Measurements from ENCODE around the gene FGD4.

The FGD4 gene

GRCh38 chr12:32566663-32567295, 167.4 kb downstream of the FGD4 start:
- no peak for DNase-seq

DNA sequence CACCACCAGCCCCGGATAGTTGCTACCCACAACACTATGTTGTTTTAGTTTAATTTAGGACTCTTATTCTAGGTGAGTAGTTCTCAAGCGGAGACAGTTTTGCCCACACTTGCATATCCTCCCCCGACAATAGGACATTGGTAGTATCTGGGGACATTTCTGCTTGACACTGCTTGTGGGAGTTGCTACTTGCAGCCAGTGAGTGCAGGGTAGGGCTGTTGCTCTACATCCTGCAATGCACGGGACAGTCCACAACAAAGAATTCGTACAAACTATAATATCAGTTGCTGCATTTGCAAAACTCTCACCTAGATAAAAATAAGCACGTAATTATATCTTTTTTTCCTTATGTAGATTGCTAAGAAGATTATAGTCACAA, 167.9 kb downstream of the FGD4 start:
- DNase-seq, result no peak

- no peak for DNase-seq
These were observed 168.9 kb downstream of the FGD4 start for GRCh38 chr12:32568228-32568627.

- DNase-seq, result peak; percentile 40
These were observed 169.9 kb downstream of the FGD4 start for GRCh38 chr12:32569259-32569658.

GRCh38 chr12:32574585-32574984, 175.2 kb downstream of the FGD4 start:
- DNase-seq, result no peak

- DNase-seq, result no peak
These were observed 178.0 kb downstream of the FGD4 start for GRCh38 chr12:32577328-32577727.

DNA sequence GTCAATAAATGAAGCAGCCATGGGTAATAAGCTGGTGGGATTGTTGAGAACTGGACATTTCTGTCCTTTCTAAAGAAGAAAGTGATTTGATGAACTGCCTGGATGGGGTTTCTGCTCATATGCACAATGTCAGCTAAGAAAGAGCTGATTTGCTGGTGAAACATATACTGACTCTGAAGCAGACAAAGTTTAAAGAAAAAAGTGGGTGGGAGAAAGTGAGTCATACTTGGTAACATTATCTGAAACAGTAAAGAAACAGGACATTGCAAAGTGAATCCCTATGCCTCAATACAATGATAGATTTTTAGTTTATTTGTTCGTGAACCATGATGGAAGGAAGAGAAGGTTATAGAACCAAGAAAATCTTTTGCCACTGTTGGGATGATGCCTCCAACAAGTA, 184.2 kb downstream of the FGD4 start:
- DNase-seq, result no peak

GRCh38 chr12:32585680-32586079, 186.3 kb downstream of the FGD4 start:
- DNase-seq, result no peak

DNA sequence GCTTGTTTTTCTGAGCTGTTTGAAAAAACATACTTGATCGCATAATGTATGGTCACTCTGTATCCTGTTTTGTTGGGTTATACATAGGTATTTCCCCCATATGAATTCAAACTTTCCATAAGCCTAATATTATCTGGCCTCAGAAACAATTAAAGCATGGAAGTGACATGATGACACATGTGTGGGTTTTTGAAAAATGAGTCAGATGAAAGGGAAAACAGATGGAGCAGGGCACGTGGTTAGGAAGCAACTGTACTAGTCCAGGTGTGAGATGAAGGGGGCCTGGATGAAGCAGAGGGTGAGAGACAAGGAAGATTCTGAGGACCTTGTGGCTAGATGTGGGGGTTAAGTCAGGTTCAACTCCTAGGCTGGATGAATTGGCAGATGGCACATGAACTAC, 187.0 kb downstream of the FGD4 start:
- DNase-seq, result no peak

DNA sequence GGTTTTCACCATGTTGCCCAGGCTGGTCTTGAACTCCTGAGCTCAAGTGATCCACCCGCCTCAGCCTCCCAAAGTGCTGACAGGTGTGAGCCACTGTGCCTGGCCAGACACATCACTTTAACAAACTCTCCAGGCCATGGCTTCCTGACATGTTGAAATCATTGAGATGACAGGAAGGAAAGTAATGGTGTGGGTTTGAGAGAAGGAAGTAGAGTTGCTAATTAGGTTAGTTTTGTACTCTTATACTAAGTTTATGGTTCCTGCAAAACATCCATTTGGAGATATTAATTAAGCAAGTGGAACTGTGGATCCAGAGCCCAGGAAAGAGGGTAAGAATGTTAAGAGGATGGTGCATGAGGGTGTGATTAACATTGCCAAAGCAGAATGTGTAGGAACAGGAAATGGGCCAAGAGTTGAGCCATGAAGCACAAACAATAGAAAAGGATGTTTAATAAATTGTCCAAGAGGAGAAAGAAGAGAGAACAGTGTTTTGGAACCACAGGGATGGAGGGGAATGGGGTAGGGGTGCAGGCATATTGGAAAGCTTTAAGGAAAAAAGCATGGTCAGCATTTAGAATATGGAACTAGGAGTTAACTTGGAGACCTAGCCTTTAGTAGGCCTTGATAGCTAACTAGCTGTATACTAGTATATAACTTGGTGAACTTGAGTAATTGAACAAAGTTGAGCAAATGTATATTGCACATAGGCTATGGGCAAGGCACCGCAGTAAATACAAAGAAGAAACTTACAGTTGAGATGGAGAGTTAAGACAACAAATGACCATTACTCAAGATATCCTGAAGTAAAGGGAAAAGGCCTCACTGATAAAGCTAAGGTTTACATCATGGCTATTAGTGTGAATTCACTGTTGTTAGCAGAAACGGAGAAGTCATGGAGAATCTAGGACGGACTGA, 188.5 kb downstream of the FGD4 start:
- no peak for DNase-seq

GRCh38 chr12:32588604-32589003, 189.2 kb downstream of the FGD4 start:
- no peak for DNase-seq

DNA sequence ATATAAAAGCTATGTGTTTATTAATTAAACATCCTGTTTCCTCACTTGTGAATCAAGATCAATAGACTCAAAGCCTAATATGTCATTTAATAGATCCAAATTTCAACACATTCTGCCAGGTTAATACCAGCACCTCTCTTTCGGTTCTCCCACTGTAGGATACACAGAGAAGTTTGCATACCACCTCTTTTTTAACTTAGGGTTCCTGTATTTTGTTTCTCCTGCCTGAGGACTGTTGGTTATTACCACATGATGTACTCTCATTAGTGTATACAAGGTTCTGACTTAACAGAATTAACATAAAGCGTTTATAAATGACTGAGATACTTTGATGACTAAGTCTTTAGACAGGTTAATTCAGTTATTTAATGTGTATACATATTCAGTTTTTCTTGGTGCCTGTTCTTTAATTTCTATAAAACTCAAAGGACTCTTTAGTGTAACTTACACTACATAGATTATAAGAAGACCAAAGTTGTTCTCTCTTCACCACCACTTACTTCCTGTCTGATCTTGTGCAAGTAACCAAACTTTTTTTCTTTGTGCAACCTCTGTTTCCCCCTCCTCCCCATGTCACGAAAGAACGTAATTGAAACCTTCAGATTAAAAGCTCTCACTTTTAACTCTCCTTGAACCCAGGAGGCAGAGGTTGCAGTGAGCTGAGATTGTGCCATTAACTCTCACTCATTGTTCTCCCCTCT, 190.0 kb downstream of the FGD4 start:
- no peak for DNase-seq

DNA sequence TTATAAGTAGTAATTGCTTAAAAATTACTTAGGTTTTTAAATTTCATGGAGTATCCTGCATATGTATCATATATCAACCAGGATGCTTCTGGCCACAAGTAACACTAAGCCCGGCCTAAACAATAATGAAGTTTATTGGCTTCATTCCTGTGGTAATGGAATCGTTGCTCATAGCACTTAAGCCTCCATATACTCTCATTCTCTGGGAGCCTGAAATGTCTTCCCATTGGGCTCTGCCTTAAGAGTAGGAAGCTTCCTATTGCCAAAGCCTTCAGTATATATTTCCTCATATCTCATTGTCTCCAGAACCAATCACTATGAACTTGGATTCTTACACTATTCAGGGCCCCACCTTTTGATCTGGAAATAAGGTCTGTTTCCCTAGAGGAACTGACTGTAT, 195.9 kb downstream of the FGD4 start:
- DNase-seq, result no peak

DNA sequence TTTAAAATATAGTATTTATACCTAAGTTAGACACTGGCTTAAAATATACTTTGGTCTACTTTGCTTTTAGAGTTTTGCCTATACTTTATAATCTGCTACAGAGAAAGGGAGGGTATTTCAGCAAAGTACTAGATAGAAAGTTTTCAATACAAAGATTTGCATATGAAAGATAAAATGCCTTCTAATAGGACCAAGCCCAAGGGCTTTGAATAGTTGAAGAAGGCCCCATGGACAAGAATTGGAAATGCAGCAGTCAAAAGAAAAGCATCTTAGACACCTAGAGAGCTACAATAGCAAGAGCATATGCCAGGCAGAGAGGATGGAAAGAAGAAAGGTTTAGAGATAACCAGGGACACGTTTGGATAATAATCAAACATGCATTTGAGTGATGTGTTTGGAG, 196.7 kb downstream of the FGD4 start:
- DNase-seq, result no peak

GRCh38 chr12:32598688-32599087, 199.3 kb downstream of the FGD4 start:
- no peak for DNase-seq

GRCh38 chr12:32600681-32601080, 201.3 kb downstream of the FGD4 start:
- DNase-seq, result no peak

DNA sequence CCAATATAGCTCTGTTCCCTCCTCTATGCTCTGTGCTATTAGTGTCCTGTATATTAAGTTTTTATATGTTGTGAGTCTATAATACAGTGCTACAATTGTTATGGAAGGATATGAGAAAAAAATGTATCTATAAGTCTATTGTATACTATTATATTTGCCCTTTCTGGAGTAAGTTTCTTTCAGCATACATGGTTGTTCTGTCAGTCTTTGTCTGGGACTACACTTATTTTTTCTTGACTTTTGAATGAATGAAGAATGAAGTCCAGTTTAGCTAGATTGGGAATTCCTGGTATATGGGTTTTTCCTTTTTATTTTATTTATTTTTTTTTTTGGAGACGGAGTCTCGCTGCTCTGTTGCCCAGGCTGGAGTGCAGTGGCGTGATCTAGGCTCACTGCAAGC, 203.7 kb downstream of the FGD4 start:
- DNase-seq, result no peak

DNA sequence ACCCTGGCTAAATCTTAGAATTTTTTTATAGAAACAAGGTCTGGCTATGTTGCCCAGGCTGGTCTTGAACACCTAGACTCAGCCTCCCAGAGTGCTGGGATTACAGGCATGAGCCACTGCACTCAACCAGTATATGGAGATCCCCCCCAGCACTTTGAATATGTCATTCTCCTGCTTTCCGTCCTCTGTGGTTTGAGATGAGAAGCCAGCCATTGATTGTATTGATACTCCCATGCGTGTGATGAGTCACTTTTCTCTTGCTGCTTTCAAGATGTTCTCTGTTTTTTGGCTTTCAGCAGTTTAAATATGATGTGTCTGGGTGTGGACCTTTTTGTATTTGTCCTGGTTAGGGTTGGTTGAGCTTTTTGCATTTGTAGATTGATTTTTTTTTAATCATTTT, 204.5 kb downstream of the FGD4 start:
- DNase-seq, result no peak

DNA sequence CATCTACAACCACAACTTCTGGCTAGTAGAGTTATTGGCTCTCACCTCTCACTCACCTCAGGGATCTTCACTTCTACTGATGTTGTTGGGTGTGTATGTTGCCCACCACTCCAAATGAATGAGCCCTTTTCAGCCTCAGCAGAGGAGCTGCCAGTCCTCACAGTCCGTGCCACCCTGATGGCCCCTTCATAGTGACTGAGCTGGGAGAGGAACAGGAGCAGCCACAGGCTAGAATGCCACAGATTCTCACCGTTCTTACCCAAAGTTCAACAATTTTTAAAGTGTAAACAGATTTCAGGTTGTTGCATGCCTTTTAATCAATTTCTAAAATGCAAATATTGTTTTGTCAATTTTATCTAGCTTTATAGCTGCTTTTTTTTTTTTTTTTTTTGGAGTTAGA, 205.2 kb downstream of the FGD4 start:
- DNase-seq, result no peak

GRCh38 chr12:32605326-32606095, 206.2 kb downstream of the FGD4 start:
- DNase-seq, result no peak

DNA sequence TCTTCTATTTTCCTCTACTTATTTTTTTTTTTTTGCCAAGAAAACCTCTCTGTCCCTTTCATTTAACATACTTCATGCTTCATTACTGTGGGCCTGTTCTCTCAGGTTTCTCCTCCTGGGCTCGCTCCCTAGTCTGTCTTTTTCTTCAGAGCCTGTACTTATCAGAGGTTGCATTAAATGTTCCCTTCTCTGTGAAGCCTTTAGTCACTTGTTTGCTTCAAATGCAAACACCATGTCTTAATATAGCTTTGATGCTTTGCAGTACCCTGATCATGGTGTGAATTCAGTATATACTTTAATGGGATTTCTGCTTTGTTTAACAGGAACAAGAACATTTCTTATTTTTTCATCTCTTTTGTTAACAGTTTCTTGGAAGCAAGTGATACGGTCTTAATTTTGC, 207.1 kb downstream of the FGD4 start:
- DNase-seq, result no peak

DNA sequence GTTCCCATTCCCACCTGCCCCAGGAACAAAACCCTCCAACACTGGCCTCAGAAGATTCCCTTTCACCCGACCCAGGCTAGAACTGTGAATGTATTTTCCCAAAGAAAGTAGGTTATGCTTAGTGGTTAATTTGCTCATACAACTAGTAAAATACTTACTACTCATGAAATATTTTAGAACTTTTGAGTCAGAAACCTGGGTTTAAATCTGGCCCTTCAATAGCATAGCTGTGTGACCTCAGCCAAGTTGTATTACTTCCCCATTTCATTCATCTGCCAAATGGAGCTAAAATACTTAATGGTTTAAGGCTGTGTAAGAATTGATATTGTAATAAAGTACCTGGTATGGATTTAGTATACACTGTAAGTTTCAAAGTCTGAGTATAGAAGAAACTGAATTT, 210.6 kb downstream of the FGD4 start:
- no peak for DNase-seq

- no peak for DNase-seq
These were observed 212.6 kb downstream of the FGD4 start for GRCh38 chr12:32611986-32612385.
